ENCODE results near the gene RB1.
"Not testable (repeated sequence)": the region's sequence is repeated elsewhere in the genome, so short reads cannot be mapped to it uniquely, and the experiment has no call there.

RB1 gene

GRCh38 chr13:48448959-48449614 is 145.5 kb downstream of the RB1 start:
- DNase-seq (ENCODE audit: low read depth) = no peak

GRCh38 chr13:48449656-48450055 is 146.1 kb downstream of the RB1 start:
- no peak for DNase-seq (ENCODE audit: low read depth)

DNA sequence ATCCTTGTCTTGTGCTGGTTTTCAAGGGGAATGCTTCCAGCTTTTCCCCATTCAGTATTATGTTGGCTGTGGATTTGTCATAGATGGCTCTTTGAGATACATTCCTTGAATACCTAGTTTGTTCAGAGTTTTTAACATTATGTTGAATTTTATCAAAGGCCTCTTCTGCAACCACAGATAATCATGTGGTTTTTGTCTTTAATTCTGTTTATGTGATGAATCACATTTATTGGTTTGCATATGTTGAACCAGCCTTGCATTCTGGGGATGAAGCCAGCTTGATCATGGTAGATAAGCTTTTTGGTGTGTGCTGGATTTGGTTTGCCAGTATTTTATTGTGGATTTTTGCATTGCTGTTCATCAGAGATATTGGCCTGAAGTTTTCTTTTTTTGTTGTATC is 147.6 kb downstream of the RB1 start:
- DNase-seq (ENCODE audit: low read depth) = not testable (repeated sequence)

GRCh38 chr13:48456546-48456945 is 153.0 kb downstream of the RB1 start:
- DNase-seq (ENCODE audit: low read depth) = no peak

- no peak for DNase-seq (ENCODE audit: low read depth)
Observed at GRCh38 chr13:48457578-48458242, 154.2 kb downstream of the RB1 start.

GRCh38 chr13:48475230-48475629 is 171.7 kb downstream of the RB1 start:
- no peak for DNase-seq (ENCODE audit: low read depth)

DNA sequence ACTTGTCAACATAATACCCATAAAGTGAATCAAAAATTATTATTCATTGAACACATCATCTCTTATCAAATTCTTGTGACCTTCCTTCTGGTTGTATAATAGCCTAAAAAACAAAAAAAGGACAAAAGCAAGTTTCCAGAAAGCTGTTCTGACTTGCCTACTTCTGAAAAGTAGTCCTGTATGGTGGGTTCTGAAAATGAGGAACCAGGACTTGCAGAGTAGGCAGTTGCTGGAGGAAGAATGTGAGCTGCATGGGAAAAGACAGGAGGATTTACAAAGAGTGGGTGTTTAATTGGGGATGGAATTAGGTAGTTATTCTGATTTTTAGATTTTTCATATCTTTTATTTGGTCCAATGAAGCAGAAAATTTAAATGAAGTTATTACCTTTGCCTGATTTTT is 172.7 kb downstream of the RB1 start:
- no peak for DNase-seq (ENCODE audit: low read depth)

DNA sequence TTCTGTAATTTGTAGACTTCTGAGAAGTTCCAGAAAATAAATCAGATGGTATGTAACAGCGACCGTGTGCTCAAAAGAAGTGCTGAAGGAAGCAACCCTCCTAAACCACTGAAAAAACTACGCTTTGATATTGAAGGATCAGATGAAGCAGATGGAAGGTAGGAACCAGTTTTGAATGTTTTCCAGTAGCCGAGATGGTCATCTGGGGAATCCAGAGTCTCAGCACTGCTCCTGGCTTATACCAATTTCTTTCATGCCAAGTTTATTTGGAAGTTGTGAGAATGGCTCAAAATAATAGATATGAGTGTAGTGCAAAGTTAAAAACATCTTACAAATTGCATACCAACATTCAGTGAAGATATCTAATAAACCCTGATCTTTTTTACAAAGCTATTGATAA is 173.1 kb downstream of the RB1 start:
- no peak for DNase-seq (ENCODE audit: low read depth)

GRCh38 chr13:48477191-48477855 is 173.8 kb downstream of the RB1 start:
- DNase-seq (ENCODE audit: low read depth) = no peak

DNA sequence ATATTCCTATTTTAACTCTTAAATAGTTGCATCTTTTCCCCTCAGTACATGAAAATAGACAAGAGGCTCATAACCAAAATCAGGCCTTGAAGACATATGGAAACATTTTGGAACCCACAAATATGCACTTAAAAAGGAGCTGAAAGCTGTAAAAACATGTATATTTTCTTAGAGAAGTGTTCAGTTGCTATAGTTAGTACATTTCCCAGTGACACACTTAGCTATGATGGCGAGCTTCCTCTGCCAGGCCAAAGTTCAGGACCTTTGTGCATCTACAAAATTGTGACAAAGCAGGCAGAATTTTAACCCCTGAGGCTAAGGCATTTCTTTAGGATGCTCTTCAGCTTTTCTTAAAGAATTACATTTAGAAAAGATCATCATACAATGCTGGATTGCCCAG is 174.8 kb downstream of the RB1 start:
- no peak for DNase-seq (ENCODE audit: low read depth)

DNA sequence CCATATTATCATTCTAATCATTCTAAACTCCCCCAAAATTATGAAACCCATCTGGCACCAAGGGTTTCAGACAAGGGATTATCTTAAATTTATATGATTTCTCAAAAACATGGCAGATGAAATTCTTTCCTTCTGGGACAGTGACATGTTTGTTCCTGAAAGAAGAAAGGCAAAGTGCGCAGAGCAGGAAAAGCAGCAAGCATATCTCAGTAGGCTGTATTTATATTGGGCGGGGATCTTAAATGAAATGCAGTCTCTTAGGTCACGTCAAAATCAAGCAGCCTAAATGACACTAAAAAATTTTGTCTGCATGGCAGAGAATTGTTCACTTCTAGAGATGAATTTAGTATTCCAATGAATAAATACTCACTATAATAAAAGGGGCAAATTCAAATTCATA is 180.0 kb downstream of the RB1 start:
- no peak for DNase-seq (ENCODE audit: low read depth)

- no peak for DNase-seq (ENCODE audit: low read depth)
Observed at GRCh38 chr13:48485432-48485831, 181.9 kb downstream of the RB1 start.

DNA sequence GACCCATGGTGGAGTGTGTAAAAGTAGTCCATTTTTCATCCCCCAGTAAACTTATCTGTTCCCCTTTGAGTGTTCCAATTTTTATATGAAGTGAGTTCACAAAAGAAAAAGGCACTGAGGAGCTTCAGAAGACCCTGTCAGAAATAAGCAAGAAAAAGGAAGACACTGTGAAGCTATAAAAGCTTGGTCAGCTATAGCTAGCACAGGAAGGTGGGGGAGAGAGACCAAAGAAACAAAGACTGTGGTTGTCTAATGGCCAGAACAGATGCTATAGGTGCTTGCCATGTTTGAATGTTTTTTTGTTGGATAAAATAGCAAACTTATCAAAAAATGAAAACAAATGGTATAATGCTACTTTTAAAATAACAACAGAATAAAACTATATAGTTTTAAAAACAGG is 182.8 kb downstream of the RB1 start:
- no peak for DNase-seq (ENCODE audit: low read depth)

GRCh38 chr13:48486836-48487235 is 183.3 kb downstream of the RB1 start:
- no peak for DNase-seq (ENCODE audit: low read depth)

GRCh38 chr13:48487968-48488367 is 184.4 kb downstream of the RB1 start:
- DNase-seq (ENCODE audit: low read depth) = no peak

DNA sequence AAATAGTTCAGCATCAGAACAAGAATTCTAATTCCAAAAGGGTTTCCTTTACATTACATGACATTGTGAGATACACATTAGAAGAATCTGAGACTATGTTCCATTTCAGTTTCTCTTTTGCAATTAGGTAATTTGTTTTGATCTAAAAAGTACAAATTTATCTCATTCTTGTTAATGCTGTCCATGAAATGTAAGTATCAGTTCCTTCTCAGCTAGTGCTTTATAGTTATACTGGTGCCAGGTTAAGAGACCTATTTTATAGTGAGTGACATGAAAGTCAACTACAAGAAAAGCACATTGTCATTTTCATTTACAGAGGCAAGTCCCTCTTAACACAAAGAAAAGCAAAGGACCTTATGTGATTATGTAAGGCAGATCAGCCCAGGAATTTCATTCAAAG is 185.4 kb downstream of the RB1 start:
- DNase-seq (ENCODE audit: low read depth) = no peak

DNA sequence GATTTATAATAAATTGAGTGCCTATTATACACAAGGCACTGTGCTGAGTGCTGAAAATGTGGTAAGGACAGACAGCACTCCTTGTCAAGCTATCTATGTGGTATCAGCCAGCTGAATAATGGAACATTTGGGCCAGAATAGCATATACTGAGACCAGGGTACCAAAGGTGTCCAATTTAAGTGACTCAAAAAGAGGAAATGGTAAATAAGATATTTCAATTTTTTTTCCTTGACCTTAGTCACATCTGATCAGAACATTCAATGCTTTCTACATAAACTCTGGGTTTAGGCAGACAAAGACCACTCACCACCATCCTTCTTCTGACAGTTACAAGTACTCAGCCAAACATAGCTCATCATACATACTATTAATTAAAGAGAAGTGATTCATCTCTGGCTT is 186.1 kb downstream of the RB1 start:
- DNase-seq (ENCODE audit: low read depth) = no peak

DNA sequence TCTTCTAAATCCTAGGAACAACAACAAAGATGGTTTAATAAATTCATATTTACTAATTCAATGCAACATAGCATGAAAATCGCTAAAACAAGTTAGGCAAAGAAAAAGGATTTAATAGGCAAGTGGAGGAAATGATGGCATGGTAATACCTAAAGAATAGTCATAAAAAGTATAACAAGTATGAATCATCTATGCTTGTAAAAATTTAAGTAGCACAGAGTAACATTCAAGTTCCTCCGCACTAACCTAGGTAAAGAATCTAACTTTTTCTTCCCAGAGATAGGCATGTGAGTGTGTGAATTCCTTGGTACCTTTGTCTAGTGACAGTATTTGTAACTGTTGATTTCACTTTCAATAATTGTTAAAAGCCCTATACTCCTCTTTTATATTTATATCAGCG is 186.7 kb downstream of the RB1 start:
- no peak for DNase-seq (ENCODE audit: low read depth)

DNA sequence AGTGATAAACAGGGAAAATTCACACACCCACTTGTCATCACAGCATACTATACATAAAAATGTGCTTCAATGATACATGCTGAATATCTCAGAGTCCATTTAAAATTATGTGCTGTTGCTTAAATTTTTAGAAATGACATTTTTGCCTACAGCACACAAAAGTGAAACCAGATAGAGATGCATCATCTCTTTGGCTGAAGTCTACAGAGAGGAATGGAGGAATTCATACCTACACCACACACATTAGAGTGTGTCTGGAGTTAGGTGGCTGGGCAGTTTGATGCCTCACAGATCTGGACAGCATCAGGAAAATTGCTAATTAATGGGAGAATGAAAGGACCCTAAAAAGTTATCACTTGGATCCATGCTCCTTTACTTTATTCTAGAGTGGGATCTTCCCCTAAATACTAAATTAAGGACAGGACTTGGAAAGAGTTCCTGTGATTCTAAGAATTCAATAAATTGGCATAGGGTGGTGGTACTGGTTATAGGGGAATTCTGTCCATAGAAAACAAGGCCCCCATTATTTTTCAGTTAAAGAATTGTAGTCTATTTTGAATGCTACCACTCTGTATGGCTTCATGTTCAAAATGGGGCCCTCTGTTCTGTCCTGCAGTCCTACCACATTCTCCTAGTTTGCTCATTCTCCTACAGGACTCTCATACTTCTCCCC is 188.0 kb downstream of the RB1 start:
- no peak for DNase-seq (ENCODE audit: low read depth)

DNA sequence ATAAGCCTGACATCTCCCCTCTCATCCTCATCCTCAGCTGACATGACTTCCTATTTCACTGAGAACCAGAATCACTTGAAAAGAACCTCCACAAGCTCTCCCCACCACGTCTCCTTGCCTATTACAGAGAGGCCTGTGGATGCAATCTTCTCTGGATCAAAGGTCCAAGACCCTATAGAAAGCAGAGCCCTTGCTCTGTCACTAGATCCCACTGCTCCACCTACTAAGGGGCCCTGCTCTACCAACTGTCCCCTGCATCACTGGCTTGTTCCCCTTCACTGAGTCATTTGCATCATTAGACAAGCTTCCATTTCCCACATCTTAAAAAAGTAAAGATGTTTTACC is 188.5 kb downstream of the RB1 start:
- no peak for DNase-seq (ENCODE audit: low read depth)

- DNase-seq (ENCODE audit: low read depth) = peak; percentile 46
Observed at GRCh38 chr13:48492470-48493065, 189.0 kb downstream of the RB1 start.

- DNase-seq (ENCODE audit: low read depth) = no peak
Observed at GRCh38 chr13:48493066-48493765, 189.7 kb downstream of the RB1 start.

Data from T follicular helper cell (primary cell).